GM18867 (cell line): Measurements from ENCODE around the gene ABCD1.

ENCODE experiments used
- ATAC-seq: cut with Tn5 transposase; IDR thresholded peaks from one replicate; pipeline ENCODE4 v1.9.1; 2021; ENCODE audit warnings: mild to moderate bottlenecking, moderate library complexity; ENCODE audit not compliant: unreplicated experiment

ABCD1 gene

DNA sequence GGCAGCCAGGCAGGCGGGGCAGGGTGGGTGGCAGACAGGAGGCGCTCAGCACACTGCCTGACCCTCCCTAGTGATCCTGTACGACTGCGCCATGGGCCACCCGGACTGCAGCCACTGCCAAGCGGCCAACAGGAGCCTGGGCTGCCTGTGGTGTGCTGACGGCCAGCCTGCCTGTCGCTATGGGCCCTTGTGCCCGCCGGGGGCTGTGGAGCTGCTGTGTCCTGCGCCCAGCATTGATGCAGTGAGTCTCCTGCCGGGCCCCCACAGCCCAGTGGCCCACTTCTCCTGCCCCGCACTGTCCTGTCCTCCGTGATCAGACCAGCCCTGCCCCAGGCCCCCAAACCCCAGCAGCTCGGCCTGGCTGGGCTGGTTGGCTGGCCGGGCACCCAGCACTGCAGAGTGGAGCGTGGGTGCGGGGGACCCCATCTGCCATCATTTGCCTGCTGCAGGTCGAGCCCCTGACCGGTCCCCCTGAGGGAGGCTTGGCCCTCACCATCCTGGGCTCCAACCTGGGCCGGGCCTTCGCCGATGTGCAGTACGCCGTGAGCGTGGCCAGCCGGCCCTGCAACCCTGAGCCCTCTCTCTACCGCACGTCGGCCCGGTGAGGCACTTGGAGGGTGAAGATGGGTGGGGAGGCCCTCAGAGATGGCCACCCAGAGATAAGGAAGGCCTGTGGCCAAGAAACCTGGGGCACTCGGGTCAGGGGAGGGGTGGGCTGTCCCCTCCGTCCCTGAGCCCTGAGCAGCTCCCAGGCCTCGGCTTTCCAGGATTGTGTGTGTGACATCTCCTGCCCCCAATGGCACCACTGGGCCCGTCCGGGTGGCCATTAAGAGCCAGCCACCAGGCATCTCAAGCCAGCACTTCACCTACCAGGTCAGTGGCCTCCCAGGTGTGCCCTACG lies 47.0 kb downstream of the ABCD1 start:
- no peak for ATAC-seq

DNA sequence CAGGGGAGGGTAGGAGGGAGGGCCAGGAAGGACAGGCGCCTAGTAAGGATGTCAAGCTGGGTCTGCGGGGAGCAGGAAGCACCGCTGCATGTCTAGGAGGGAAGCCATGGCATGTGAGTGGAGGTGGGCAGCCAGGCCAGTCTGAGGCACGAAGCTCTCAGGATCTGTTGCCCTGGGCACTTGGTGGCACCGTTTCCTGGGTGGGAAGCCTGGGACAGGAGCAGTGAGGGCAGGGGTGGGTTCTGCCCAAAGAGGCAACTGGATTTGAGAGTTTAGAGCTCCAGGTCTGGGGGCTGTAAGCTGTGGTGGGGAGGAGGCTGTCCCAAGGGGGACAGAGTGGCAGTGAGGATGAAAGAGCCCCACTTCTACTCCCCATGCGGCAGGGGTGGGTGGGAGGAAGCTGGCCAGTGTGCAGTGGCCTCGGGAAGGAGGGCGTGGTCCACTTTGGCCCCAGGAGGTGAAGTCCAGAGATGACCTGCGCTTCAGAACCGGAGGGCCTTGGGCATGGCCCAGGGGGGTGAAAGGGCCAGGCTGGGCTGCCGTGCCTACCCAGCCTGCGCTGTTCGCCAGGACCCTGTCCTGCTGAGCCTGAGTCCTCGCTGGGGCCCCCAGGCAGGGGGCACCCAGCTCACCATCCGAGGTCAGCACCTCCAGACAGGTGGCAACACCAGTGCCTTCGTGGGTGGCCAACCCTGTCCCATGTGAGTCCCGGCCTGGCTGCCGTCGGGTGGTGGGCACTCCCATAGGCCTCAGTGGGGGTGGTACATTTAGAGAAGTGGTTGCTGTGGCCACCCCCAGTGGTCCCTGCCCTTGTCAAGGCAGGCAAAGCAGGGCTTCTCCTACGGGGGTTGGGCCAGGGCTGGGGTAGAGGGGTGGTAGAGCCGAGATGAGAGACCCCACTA lies 47.9 kb downstream of the ABCD1 start:
- ATAC-seq: no peak

DNA sequence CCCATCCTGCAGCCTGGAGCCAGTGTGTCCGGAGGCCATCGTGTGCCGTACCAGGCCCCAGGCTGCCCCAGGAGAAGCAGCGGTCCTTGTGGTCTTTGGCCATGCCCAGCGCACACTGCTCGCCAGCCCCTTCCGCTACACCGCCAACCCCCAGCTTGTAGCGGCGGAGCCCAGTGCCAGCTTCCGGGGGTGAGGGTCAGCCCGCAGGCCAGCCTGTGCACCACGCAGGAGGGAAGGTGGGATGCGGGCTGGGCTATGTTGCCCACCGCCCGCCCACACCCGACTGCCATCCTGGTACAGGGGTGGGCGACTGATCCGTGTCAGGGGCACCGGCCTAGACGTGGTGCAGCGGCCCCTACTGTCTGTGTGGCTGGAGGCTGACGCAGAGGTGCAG lies 48.6 kb downstream of the ABCD1 start:
- ATAC-seq: no peak

DNA sequence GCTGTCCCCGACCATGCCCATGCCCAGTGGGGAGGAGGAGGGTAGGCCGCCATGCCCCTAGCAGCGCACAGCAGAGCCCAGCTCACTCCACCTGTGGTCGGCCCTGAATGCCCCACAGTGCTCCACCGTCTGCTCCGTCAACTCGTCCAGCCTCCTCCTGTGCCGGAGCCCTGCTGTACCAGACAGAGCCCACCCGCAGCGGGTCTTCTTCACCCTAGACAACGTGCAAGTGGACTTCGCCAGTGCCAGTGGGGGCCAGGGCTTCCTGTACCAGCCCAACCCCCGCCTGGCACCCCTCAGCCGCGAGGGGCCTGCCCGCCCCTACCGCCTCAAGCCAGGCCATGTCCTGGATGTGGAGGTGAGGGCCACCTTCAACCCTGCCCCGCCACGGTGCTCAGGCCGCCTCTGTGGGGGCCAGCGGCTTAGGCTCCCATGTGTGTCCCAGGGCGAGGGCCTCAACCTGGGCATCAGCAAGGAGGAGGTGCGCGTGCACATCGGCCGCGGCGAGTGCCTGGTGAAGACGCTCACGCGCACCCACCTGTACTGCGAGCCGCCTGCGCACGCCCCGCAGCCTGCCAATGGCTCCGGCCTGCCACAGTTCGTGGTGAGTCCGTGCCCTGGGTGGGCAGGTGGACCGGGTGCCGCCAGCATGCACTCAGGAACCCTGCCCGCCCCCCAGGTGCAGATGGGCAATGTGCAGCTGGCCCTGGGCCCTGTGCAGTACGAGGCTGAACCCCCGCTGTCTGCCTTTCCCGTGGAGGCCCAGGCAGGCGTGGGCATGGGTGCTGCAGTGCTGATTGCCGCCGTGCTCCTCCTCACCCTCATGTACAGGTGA lies 49.3 kb downstream of the ABCD1 start:
- no peak for ATAC-seq

DNA sequence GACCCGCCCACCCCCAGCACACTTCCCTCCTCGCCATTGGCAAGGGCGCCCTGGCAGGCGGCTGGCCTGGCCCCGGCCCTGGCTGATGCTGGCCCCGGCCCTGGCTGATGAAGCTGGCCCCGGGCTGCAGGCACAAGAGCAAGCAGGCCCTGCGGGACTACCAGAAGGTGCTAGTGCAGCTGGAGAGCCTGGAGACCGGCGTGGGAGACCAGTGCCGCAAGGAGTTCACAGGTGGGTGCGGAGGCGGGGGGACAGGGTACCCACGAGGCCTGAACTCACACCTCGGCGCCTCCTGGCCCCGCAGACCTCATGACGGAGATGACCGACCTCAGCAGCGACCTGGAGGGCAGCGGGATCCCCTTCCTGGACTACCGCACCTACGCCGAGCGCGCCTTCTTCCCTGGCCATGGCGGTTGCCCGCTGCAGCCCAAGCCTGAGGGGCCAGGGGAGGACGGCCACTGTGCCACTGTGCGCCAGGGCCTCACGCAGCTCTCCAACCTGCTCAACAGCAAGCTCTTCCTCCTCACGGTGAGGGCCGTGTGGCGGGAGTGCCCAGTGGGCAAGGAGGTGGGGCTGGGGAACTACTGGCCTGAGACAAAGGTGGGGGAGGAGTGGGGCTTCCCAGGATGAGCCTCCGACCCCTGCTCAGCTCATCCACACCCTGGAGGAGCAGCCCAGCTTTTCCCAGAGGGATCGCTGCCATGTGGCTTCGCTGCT lies 50.1 kb downstream of the ABCD1 start:
- ATAC-seq: no peak

DNA sequence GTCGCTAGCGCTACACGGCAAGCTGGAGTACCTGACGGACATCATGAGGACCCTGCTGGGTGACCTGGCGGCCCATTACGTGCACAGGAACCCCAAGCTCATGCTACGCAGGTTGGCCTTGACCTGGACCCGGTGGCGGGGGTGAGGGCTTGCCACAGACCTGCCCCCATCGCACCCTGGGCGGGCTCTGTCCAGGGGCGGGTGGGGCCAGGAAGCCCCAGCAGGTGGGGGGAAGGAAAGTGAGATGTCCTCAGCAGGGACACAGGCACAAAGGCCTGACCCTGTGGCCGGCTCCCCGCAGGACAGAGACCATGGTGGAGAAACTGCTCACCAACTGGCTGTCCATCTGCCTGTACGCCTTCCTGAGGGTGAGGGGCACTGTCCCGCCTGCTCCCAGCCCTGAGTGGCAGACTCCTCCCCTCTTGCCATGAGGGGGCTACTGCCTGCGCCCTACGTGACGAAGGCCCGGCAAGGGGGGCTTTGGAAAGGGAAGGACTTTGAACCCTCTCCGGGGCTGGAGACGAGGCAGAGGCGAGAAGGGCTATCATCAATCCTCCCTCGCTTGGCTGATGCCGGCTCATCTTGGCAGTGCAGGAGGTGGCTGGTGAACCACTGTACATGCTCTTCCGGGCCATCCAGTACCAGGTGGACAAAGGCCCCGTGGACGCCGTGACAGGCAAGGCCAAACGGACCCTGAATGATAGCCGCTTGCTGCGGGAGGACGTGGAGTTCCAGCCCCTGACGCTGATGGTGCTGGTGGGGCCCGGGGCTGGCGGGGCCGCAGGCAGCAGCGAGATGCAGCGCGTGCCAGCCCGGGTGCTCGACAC lies 50.9 kb downstream of the ABCD1 start:
- no peak for ATAC-seq

DNA sequence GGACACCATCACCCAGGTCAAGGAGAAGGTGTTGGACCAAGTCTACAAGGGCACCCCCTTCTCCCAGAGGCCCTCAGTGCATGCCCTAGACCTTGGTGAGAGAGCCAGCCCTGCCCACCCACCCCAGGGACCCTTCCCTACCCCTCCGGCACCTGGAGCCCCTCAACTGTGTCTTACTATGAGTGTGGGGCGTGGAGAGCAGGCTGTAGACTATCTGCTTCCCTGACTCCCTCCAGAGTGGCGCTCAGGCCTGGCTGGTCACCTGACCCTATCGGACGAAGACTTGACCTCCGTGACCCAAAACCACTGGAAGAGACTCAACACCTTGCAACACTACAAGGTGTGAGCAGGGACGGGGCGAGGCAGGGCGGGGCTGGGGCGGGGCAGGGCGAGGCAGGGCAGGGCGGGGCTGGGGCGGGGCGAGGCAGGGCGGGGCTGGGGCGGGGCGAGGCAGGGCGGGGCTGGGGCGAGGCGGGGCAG lies 51.5 kb downstream of the ABCD1 start:
- ATAC-seq: no peak

DNA sequence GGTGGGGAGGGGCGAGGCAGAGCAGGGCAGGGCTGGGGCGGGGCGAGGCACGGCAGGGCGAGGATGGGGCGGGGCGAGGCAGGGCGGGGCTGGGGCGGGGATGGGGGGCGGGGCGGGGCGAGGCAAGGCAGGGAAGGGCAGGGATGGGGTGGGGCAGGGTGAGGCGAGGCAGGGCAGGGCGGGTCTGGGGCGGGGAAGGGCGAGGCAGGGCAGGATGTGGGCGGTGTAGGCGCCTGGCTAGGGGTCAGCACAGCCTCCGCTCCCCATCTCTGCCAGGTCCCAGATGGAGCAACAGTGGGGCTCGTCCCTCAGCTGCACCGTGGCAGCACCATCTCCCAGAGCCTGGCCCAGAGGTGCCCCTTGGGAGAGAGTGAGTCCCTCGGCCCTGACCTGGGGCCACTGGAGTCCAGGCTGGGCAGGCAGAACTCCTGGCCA lies 52.0 kb downstream of the ABCD1 start:
- ATAC-seq: no peak

DNA sequence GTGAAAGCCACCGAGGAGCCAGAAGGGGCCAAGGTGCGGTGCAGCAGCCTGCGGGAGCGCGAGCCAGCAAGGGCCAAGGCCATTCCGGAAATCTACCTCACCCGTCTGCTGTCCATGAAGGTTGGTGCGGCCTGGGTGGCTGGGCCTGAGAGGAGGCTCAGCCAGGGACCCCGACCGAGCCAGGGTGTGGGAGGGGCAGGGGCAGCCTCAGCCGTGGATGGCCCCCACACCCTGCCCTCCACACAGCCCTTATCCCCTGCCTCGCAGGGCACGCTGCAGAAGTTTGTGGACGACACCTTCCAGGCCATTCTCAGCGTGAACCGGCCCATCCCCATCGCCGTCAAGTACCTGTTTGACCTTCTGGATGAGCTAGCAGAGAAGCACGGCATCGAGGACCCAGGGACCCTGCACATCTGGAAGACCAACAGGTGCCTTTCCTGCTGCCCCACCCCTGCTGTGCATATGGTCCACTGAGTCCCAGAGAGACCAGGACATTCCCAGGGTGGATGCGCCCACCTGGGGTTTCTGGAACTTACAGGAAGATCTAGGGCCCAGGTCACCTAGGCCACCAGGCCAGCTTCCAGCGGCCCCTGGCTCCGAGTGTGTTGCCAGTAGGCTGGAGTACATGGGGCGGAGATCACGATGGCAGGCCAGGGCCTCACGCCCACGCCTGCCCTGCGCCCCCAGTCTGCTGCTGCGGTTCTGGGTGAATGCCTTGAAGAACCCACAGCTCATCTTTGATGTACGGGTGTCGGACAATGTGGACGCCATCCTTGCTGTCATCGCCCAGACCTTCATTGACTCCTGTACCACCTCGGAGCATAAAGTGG lies 52.8 kb downstream of the ABCD1 start:
- ATAC-seq: no peak

DNA sequence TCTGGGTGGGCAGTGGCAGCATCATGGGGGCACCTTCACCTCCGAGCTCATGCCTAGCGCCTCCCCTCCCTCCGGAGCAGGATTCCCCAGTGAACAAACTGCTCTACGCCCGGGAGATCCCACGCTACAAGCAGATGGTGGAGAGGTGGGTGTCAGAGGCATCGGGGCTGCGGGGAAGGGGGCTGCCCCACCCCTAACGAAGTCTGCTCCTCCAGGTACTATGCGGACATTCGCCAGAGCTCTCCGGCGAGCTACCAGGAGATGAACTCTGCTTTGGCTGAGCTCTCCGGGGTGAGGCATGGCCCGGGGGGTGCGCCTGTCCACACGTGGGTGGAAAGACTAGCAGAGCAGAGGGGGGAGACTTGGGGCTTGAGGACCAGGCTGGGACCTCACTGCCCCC lies 53.5 kb downstream of the ABCD1 start:
- ATAC-seq: no peak

DNA sequence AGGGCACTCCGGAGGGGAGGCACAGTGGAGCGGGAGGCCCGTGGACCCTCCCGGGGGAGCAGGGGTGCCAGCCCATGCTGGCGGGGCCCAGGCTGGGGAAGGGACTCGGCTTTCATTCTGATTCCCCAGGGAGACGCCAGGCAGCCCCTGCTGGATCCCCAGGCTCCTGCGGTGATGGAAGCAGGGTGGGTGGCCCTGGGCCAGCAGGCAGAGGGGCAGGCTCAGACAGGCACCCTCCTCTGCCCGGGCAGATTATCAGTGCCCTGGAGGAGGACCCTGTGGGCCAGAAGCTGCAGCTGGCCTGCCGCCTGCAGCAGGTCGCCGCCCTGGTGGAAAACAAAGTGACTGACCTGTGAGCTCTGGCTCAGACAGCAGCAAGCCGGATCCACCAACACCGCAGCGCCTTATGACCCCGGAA lies 54.0 kb downstream of the ABCD1 start:
- ATAC-seq: no peak

DNA sequence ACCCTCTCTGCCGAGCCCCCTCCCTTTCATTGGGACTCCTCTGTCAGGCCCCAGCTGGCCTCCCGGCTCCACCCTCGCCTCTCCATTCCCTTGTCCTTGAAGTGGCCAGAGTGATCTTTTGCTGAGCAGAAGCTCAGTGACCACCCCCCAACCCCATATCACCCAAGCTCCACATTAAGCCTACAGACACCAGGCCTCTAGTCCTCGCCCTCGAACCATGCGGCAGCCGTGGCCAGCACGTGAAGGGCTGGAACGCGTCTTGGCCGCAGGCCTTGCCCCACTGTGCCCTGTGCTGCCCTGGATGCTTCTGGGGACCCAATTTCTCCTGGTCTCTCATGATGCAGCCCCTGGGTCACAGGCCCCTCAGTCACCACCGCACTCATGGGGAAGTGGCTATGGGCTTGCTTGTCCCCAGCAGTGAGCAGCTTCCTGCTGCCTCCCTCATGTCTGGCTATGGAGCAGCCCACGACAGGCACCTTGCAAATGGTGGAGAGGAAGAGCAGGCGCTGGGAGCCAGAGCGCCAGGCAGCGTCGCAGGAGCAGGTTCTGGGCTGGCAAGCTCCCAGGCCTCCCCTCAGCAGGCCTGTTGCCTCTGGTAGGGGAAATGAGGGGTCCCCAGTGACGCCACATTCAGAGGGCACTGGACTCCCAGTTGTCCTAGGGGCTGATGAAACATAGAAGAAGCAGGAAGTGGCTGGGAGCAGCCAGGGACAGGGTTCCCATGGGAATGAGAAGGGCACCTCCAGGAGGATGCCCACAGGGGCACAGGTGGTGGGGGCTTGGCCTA lies 55.4 kb downstream of the ABCD1 start:
- ATAC-seq: no peak

DNA sequence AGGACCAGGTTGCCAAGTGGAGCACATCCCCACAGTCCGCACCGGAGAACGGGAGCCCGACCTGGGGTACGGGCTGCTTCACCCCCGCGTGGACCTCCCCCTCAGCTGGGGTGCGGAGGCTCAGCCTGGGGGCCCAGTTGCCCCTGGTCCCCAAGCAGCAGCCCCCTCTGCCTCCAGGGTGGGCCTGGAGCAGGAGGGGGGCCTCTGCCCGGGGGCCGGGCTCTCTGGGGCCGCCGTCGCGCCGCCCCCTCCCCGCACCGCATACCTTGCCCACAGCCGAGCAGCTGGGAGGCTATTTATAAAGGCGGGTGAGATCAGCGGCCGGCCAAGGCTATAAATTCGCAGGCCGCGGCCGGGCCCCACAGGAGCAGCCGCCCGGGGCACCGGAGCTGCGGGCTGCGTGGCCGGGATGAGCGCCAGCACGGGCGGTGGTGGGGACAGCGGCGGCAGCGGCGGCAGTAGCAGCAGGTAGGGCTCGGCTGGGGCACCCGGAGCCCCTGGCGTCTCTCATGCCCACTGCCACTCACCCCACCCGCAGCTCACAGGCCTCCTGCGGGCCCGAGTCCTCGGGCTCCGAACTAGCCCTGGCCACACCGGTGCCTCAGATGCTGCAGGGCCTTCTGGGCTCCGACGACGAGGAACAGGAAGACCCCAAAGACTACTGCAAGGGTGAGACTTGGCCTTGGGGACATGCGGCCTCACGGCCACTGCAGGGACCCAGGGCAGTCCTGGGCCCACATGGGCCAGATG lies 56.2 kb downstream of the ABCD1 start, which contains the start of gene SRPK3:
TSS of gene SRPK3 (plus strand) at position 364 of the 750 bp plus-strand sequence. CDS start at position 410, 46 bp downstream.
- ATAC-seq: no peak

DNA sequence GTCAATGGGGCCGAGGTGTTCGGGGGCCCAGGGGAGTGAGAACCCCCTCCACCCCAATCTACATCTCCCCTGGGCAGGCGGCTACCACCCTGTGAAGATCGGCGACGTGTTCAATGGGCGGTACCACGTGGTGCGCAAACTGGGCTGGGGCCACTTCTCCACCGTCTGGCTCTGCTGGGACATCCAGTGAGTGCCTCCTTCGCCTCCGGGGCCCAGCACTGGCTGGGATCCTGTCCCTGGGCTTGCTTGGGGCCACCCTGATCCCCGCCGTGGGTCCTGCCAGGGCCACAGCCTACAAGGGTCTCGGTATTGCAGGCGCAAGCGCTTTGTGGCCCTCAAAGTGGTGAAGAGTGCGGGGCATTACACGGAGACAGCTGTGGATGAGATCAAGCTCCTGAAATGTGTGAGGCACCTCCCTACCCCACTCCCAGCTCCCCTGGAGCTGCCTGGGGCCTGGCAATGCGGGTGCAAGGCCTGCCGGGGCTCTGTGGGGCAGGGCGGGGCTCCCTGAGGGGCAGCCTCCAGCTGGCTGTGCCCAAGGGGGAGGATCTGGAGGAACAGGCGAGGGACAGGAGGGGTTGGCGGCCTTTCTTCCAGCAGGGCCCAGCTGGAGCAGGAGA lies 56.9 kb downstream of the ABCD1 start:
- no peak for ATAC-seq

DNA sequence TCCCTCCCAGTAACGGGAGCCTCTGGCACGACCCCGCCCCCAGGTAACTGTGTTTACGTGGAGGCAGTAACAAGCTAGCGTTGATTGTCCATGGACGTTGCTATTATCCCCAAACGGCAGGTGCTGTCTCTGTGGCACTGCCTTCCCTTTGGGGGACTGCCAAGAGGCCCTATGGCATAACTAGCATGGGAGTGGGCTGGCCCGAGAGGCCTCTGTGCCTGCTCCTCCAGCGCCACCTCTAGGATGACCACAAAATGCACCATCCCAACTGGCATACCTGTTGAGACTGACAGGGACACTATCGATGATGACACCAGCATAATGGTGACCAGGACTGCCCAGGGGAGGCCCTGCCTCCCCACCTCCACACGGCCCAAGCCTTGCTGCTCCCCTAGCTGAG lies 57.7 kb downstream of the ABCD1 start:
- ATAC-seq: no peak

DNA sequence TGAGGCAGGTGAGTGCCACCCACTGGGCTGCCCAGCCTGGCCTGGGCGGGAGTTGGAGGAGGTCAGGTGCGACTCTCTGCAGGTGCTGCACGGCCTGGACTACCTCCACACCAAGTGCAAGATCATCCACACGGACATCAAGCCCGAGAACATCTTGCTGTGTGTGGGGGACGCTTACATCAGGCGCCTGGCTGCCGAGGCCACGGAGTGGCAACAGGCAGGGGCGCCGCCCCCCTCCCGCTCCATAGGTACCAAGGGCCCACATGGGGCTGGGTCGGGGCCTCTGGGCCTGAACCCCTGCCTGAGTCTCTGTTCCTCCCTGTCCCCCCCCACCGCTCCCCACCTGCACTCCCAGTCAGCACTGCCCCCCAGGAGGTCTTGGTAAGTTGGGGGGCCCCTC lies 58.2 kb downstream of the ABCD1 start:
- no peak for ATAC-seq
